H1 (cell line): ENCODE measurements around the gene ZNF846. TPM values are rescaled to one million over a fixed set of nuclear protein-coding genes. Genes with fewer than 3 reads are reported as not detected.
"Not testable (repeated sequence)": the region's sequence is repeated elsewhere in the genome, so short reads cannot be mapped to it uniquely, and the experiment has no call there.

ENCODE experiments used
- CTCF ChIA-PET: fragments of 300-600 bp; sonication (Branson Sonifier 250); formaldehyde crosslinking; loops from one replicate; lab custom pipeline; 2021; ENCODE audit not compliant: partially characterized antibody; lab: Charles Lee
- POLR2A ChIA-PET: fragments of 300-600 bp; sonication (Branson Sonifier 250); formaldehyde crosslinking; loops from one replicate; lab custom pipeline; 2021; ENCODE audit warnings: inconsistent platforms; ENCODE audit not compliant: partially characterized antibody; lab: Charles Lee
- DNase-seq, 2 experiments: peaks; one replicate each; pipeline versions ENCODE4 v3.0.0 to v3.0.0-alpha.2; 2010 to 2022; ENCODE audit warnings: low spot score in 2 of 2, low read depth in 1 of 2, mixed read lengths in 1 of 2
- FAIRE-seq: peaks from 2 replicates; lab custom pipeline; 2011; peaks lifted over from hg19 to GRCh38; lab: Jason Lieb, UNC
- H2AFZ ChIP-seq: 2 replicates; pipeline ENCODE4 v1.8.1; 2012; ENCODE audit warnings: low read length, inconsistent platforms
- H2AK5ac ChIP-seq: 2 replicates; pipeline ENCODE4 v1.6.1; 2013; ENCODE audit warnings: low read depth, low read length
- H2BK120ac ChIP-seq: replicated peaks from 2 replicates; pipeline ENCODE3; 2013; ENCODE audit warnings: low read depth, low read length, inconsistent platforms
- H2BK12ac ChIP-seq: 2 replicates; pipeline ENCODE4 v1.6.1; 2013; ENCODE audit warnings: low read depth, low read length
- H2BK15ac ChIP-seq: 2 replicates; pipeline ENCODE4 v1.6.1; 2013; ENCODE audit warnings: low read length
- H2BK20ac ChIP-seq: 2 replicates; pipeline ENCODE4 v1.6.1; 2013; ENCODE audit warnings: low read length
- H2BK5ac ChIP-seq: 2 replicates; pipeline ENCODE4 v1.6.1; 2013; ENCODE audit warnings: low read depth, low read length
- H3K14ac ChIP-seq: 2 replicates; pipeline ENCODE4 v1.6.1; 2013; ENCODE audit warnings: inconsistent platforms; ENCODE audit not compliant: insufficient read length
- H3K18ac ChIP-seq: 2 replicates; pipeline ENCODE4 v1.6.1; 2013; ENCODE audit warnings: low read length; ENCODE audit errors: extremely low read depth
- H3K23ac ChIP-seq: 2 replicates; pipeline ENCODE4 v1.6.1; 2013; ENCODE audit warnings: inconsistent platforms; ENCODE audit not compliant: insufficient read length
- H3K23me2 ChIP-seq: 2 replicates; pipeline ENCODE4 v1.6.1; 2013; ENCODE audit warnings: low read depth, low read length
- H3K27ac ChIP-seq: 2 replicates; pipeline ENCODE4 v1.6.1; 2011; ENCODE audit warnings: low read depth, low read length, inconsistent platforms
- H3K27me3 ChIP-seq, 4 experiments: replicated peaks in 1 of 4; 1 replicate in 1 of 4; 2 replicates in 3 of 4; pipeline versions ENCODE4 v1.6.1 to v1.8.1; 2011 to 2013; ENCODE audit warnings: low read length in 3 of 4, mild to moderate bottlenecking in 3 of 4, inconsistent platforms in 2 of 4, mixed read lengths in 2 of 4, moderate library complexity in 1 of 4; ENCODE audit not compliant: control insufficient read depth in 3 of 4, insufficient read depth in 3 of 4; ENCODE audit errors: extremely low read depth in 1 of 4
- H3K36me3 ChIP-seq, 4 experiments: 2 replicates each; pipeline versions ENCODE4 v1.6.1 to v1.8.1; 2011 to 2013; ENCODE audit warnings: mild to moderate bottlenecking in 4 of 4, low read length in 3 of 4, moderate library complexity in 2 of 4, control low read depth in 1 of 4, inconsistent platforms in 1 of 4; ENCODE audit not compliant: insufficient read depth in 4 of 4, control insufficient read depth in 2 of 4
- H3K4ac ChIP-seq: replicated peaks from 2 replicates; pipeline ENCODE3; 2013; ENCODE audit warnings: low read length, low read depth, mixed read lengths, inconsistent platforms; ENCODE audit not compliant: insufficient read length
- H3K4me1 ChIP-seq, 4 experiments: replicated peaks in 1 of 4; 1 replicate in 1 of 4; 2 replicates in 3 of 4; pipeline versions ENCODE4 v1.6.1 to v1.8.1; 2011 to 2013; ENCODE audit warnings: low read length in 3 of 4, inconsistent platforms in 2 of 4, mixed read lengths in 1 of 4; ENCODE audit not compliant: insufficient read depth in 4 of 4, control insufficient read depth in 3 of 4
- H3K4me2 ChIP-seq, 2 experiments: 2 replicates each; pipeline versions ENCODE4 v1.6.1 to v1.8.1; 2011 to 2013; ENCODE audit warnings: low read depth in 2 of 2, low read length in 2 of 2, control low read depth in 1 of 2, inconsistent platforms in 1 of 2, mild to moderate bottlenecking in 1 of 2; ENCODE audit not compliant: insufficient read depth in 1 of 2
- H3K4me3 ChIP-seq, 4 experiments: fragments of 200-600, 300-600 bp in 1 of 4; sonication (generic), shearing (Covaris generic), sonication (Bioruptor Twin) in 1 of 4; 2 replicates each; pipeline versions ENCODE4 v1.5.1 to v1.8.1; 2011 to 2016; ENCODE audit warnings: low read length in 4 of 4, low read depth in 3 of 4, control low read depth in 2 of 4, inconsistent platforms in 2 of 4, mild to moderate bottlenecking in 2 of 4, mixed read lengths in 1 of 4, moderate library complexity in 1 of 4; ENCODE audit not compliant: insufficient read depth in 2 of 4; ENCODE audit errors: extremely low read depth in 1 of 4
- H3K56ac ChIP-seq: replicated peaks from 2 replicates; pipeline ENCODE3; 2013; ENCODE audit warnings: low read depth, mild to moderate bottlenecking, mixed read lengths, low read length, inconsistent platforms; ENCODE audit not compliant: insufficient read length
- H3K79me1 ChIP-seq: 2 replicates; pipeline ENCODE4 v1.6.1; 2013; ENCODE audit warnings: low read depth, low read length, control low read depth
- H3K79me2 ChIP-seq, 2 experiments: 2 replicates each; pipeline versions ENCODE4 v1.6.1 to v1.8.1; 2012 to 2013; ENCODE audit warnings: low read length in 2 of 2, mild to moderate bottlenecking in 2 of 2, inconsistent platforms in 1 of 2; ENCODE audit not compliant: insufficient read depth in 2 of 2, control insufficient read depth in 1 of 2
- H3K9ac ChIP-seq, 4 experiments: replicated peaks in 1 of 4; 1 replicate in 1 of 4; 2 replicates in 3 of 4; pipeline versions ENCODE4 v1.6.1 to v1.8.1; 2011 to 2013; ENCODE audit warnings: low read depth in 3 of 4, low read length in 3 of 4, control low read depth in 2 of 4, mild to moderate bottlenecking in 2 of 4, moderate library complexity in 2 of 4, inconsistent platforms in 1 of 4; ENCODE audit errors: extremely low read depth in 1 of 4
- H3K9me3 ChIP-seq, 2 experiments: 2 replicates each; pipeline versions ENCODE4 v1.6.1 to v1.8.1; 2012 to 2013; ENCODE audit warnings: mild to moderate bottlenecking in 2 of 2, moderate library complexity in 2 of 2, control low read depth in 1 of 2, inconsistent platforms in 1 of 2, low read depth in 1 of 2, low read length in 1 of 2, mixed read lengths in 1 of 2; ENCODE audit not compliant: insufficient read depth in 2 of 2
- H4K20me1 ChIP-seq, 2 experiments: replicated peaks in 1 of 2; 2 replicates each; pipeline versions ENCODE3 to v1.8.1; 2011 to 2013; ENCODE audit warnings: inconsistent platforms in 2 of 2, low read length in 2 of 2, mild to moderate bottlenecking in 1 of 2; ENCODE audit not compliant: insufficient read depth in 2 of 2, control insufficient read depth in 1 of 2
- H4K5ac ChIP-seq: 2 replicates; pipeline ENCODE4 v1.6.1; 2013; ENCODE audit warnings: low read length, low read depth, mixed read lengths, inconsistent platforms; ENCODE audit not compliant: insufficient read length
- H4K8ac ChIP-seq: 2 replicates; pipeline ENCODE4 v1.8.0; 2013; ENCODE audit warnings: mild to moderate bottlenecking, moderate library complexity, low read length, inconsistent platforms; ENCODE audit not compliant: insufficient read depth; ENCODE audit errors: extremely low read depth
- H4K91ac ChIP-seq: replicated peaks from 2 replicates; pipeline ENCODE3; 2013; ENCODE audit warnings: low read length, mixed read lengths, inconsistent platforms; ENCODE audit not compliant: insufficient read length
- ASH2L ChIP-seq: fragments of 200-600, 300-600 bp; sonication (generic); IDR thresholded peaks from one replicate; pipeline ENCODE4 v1.7.1; 2017; ENCODE audit warnings: low read length
- BACH1 ChIP-seq: IDR thresholded peaks from 2 replicates; pipeline ENCODE4 v1.6.1; 2012; ENCODE audit warnings: low read length, improper control_type of control experiment
- BRCA1 ChIP-seq: IDR thresholded peaks from 2 replicates; pipeline ENCODE4 v1.6.1; 2012; ENCODE audit warnings: low read depth, low read length, improper control_type of control experiment
- CBX8 ChIP-seq: fragments of 300-800, 300-1000 bp; sonication (generic); IDR thresholded peaks from 2 replicates; pipeline ENCODE4 v1.7.1; 2016; ENCODE audit warnings: low read depth, low read length, borderline replicate concordance
- CHD2 ChIP-seq: IDR thresholded peaks from 2 replicates; pipeline ENCODE4 v1.6.1; 2012; ENCODE audit warnings: low read length, improper control_type of control experiment
- WGBS, 2 experiments: shearing (Covaris generic) in 1 of 2; methylation state at CpG; one replicate each; pipeline versions ENCODE4 v1.1.6 to v1.1.7; 2013 to 2015; ENCODE audit warnings: low lambda C conversion rate in 2 of 2, mixed read lengths in 2 of 2, inconsistent platforms in 1 of 2, low coverage in 1 of 2, missing lambda C conversion rate in 1 of 2; ENCODE audit not compliant: insufficient replicate concordance in 2 of 2, insufficient coverage in 1 of 2, insufficient read length in 1 of 2; ENCODE audit errors: extremely low coverage in 1 of 2, missing lambda C conversion rate in 1 of 2; 5-methylcytosine and 5-hydroxymethylcytosine counted together
- polyA plus RNA-seq, 7 experiments: library from polyadenylated mRNA; depleted of rRNA in 3 of 7; stranded (reverse) in 5 of 7; unstranded in 2 of 7; fragments of >200 nt in 5 of 7; fragments of 200-250 nt in 2 of 7; gene quantifications; 1 replicate in 5 of 7; 2 replicates in 1 of 7; 4 replicates in 1 of 7; pipeline versions ENCODE4 v1.2.1 to v1.2.3, GENCODE V29; 2011 to 2013; ENCODE audit warnings: missing spikeins in 2 of 7, mixed read lengths in 2 of 7
- total RNA-seq: library from RNA; stranded (reverse); fragmentation: NEBNext Ultra II Directional; extraction: Animal tissue kit (Norgen Biotek cat#: 25700); gene quantifications from 2 replicates; pipeline ENCODE4 v1.2.1, GENCODE V29; 2021

The ZNF846 gene
- total and polyA plus RNA-seq, 2 of the 8 experiments (the other 6 are each of a cell fraction or from before 2014, with no cell fraction given): 4.5 to 9.0 TPM

- TF ChIP-seq BRCA1 (peak; percentile 77; the same call in 1 of the 2 replicates), CBX8 (no peak), BACH1 (no peak), ASH2L (no peak), CHD2 (peak; percentile 95)
Measured at GRCh38 chr19:9791552-9792205, 23.1 kb upstream of the ZNF846 start (continued).

- H2AK5ac ChIP-seq, DNase-seq, H3K14ac ChIP-seq, H3K4me1 ChIP-seq, H4K91ac ChIP-seq, H2BK12ac ChIP-seq, H3K9ac ChIP-seq, H3K36me3 ChIP-seq, H3K4ac ChIP-seq, H4K20me1 ChIP-seq, H3K27ac ChIP-seq, H2BK5ac ChIP-seq, FAIRE-seq, H4K5ac ChIP-seq, H2BK20ac ChIP-seq, H3K9me3 ChIP-seq, H3K79me1 ChIP-seq, H2BK15ac ChIP-seq, H3K56ac ChIP-seq, H4K8ac ChIP-seq, H2BK120ac ChIP-seq, H3K23ac ChIP-seq, H3K18ac ChIP-seq, H3K79me2 ChIP-seq, H3K27me3 ChIP-seq, H2AFZ ChIP-seq: not testable (repeated sequence)
- H3K23me2 ChIP-seq: peaks cover 11% of the 10 kb centered on the region; the same call in 1 of the 2 replicates
- POLR2A ChIA-PET: interaction anchor here (1.4 kb wide), 1 partner anchor 206 kb away, joined by 3 read pairs; no protein-coding TSS in a partner anchor
- CTCF ChIA-PET: interaction anchor here (2.0 kb wide), 1 partner anchor 165 kb away, joined by 12 read pairs; no protein-coding TSS in a partner anchor
- WGBS, 2 experiments: 94% methylated on average over 6 of the region's 6 CpGs; no CpG with 5 or more reads in 1 of the 2 experiments
- H3K4me2 ChIP-seq: peak overlapping the region; percentile 50 to 85
- H3K4me3 ChIP-seq: peak overlapping the region in 3 of 4 experiments; percentile 7 to 48 (median 36); a peak in 3 of 8 replicates
Measured at GRCh38 chr19:9791073-9791367, 22.5 kb upstream of the ZNF846 start.
